Kidney epithelial cell (primary cell): ENCODE data around the gene TMEM255B. TPM values are rescaled to one million over a fixed set of nuclear protein-coding genes. Genes with fewer than 3 reads are reported as not detected.
"Not testable (repeated sequence)": the region's sequence is repeated elsewhere in the genome, so short reads cannot be mapped to it uniquely, and the experiment has no call there.

Experiments used
- DNase-seq: peaks from one replicate; pipeline ENCODE4 v3.0.0-alpha.2; 2010; ENCODE audit warnings: low read depth
- H3K27me3 ChIP-seq: 2 replicates; pipeline ENCODE4 v1.6.0; 2011; ENCODE audit warnings: low read length; ENCODE audit not compliant: control insufficient read depth, insufficient read depth
- H3K36me3 ChIP-seq: 2 replicates; pipeline ENCODE4 v1.5.1; 2011; ENCODE audit warnings: low read length; ENCODE audit not compliant: control insufficient read depth, insufficient read depth
- H3K4me3 ChIP-seq: 2 replicates; pipeline ENCODE4 v1.5.1; 2011; ENCODE audit warnings: low read depth, mild to moderate bottlenecking, control low read depth, low read length
- total RNA-seq: library from RNA; depleted of rRNA; stranded (reverse); fragments of >200 nt; gene quantifications from 2 replicates; pipeline ENCODE4 v1.2.3, GENCODE V29; 2015
- TF ChIP-seq, protein P1 (sequence below): IDR thresholded peaks from 2 replicates; pipeline ENCODE4 v1.5.1; 2011; ENCODE audit warnings: mild to moderate bottlenecking, moderate library complexity, low read length, control low read depth, inconsistent platforms; ENCODE audit not compliant: insufficient read depth, poor library complexity, severe bottlenecking

Gene TMEM255B
- total RNA-seq, 1 donor from 2014 or later, result 11.4 TPM

DNA sequence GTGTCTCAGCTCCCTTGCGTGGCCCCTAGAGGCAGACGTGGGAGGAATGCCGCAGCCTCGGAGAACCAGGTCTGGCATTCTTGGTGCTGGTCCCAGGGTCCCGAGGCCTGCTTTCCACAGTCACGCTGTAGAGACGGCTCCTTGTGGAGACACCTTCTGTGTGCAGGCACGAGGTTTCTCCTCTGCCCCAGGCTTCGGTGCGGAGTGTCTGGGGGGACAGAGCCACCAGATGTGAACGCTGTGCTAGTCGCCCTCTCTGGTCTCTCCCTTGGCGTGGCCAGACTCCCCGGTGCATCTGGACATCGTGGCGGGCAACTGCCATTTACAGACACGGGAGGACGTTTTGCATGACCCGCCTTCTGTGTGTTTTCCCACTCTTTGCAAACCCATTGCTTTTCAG lies 7.5 kb upstream of the TMEM255B start:
- H3K27me3 ChIP-seq, result peaks cover 10% of the 10 kb centered on the region
- DNase-seq, result no peak
- H3K36me3 ChIP-seq, result no peaks in the 10 kb centered on the region
- TF ChIP-seq, protein P1, sequence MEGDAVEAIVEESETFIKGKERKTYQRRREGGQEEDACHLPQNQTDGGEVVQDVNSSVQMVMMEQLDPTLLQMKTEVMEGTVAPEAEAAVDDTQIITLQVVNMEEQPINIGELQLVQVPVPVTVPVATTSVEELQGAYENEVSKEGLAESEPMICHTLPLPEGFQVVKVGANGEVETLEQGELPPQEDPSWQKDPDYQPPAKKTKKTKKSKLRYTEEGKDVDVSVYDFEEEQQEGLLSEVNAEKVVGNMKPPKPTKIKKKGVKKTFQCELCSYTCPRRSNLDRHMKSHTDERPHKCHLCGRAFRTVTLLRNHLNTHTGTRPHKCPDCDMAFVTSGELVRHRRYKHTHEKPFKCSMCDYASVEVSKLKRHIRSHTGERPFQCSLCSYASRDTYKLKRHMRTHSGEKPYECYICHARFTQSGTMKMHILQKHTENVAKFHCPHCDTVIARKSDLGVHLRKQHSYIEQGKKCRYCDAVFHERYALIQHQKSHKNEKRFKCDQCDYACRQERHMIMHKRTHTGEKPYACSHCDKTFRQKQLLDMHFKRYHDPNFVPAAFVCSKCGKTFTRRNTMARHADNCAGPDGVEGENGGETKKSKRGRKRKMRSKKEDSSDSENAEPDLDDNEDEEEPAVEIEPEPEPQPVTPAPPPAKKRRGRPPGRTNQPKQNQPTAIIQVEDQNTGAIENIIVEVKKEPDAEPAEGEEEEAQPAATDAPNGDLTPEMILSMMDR, result no peak
- no peak overlapping the region for H3K4me3 ChIP-seq

DNA sequence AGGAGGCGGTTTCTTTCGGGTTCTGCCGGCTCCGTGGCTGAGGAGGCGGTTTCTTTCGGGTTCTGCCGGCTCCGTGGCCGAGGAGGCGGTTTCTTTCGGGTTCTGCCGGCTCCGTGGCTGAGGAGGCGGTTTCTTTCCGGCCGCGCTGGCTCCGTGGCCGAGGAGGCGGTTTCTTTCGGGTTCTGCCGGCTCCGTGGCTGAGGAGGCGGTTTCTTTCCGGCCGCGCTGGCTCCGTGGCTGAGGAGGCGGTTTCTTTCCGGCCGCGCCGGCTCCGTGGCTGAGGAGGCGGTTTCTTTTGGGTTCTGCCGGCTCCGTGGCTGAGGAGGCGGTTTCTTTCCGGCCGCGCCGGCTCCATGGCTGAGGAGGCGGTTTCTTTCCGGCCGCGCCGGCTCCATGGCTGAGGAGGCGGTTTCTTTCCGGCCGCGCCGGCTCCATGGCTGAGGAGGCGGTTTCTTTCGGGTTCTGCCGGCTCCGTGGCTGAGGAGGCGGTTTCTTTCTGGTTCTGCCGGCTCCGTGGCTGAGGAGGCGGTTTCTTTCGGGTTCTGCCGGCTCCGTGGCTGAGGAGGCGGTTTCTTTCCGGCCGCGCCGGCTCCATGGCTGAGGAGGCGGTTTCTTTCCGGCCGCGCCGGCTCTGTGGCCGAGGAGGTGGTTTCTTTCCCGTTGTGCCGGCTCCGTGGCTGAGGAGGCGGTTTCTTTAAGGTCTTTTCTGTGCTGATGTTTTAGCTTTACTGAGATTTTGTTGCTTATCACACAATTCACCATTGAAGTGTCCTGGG lies 6.6 kb upstream of the TMEM255B start:
- H3K4me3 ChIP-seq, DNase-seq, H3K27me3 ChIP-seq, H3K36me3 ChIP-seq: not testable (repeated sequence)

DNA sequence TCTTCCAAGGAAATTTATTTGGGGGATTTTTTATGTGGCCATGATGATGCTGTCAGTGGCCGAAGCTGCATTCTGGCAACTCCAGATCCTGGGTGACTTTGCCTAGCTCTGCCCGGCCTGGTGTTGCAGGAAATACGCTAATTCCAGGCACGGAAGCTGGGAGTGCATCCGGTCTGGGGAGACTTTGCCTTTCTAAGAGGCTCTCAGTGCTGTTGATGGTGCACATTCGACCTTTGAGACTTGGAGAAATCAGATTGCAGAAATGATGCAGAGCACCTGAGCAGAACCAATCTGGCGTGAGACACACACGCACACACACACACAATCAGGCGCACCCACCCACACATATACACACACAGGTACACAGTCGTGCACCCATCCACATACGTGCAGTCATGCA lies 5.9 kb upstream of the TMEM255B start:
- no peak for DNase-seq
- TF ChIP-seq, protein P1, result no peak

DNA sequence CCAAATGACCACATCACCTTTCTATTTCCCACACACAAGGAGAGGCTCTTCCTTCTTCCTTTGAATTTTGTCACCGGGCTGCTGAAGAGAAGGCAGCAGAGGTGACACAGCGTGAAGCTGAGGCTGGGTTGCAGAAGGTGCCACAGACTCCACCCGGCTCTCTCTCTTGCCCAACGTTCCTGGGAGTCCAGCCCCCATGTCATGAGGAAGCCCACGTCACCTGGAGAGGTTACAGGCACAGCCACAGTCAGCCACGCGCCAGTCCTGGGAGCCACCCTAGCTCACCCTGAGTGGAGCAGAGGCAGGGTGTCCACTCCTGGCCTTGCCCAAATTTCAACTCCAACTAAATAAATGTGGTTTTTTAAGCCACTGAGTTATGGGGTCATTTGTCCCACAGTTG lies 4.8 kb upstream of the TMEM255B start:
- no peak for DNase-seq
- Histone ChIP-seq H3K36me3 (no peaks in the 10 kb centered on the region), H3K27me3 (peaks cover 10% of the 10 kb centered on the region), H3K4me3 (no peak overlapping the region)
- TF ChIP-seq, protein P1, result no peak

More for the DNA sequence above, 5.9 kb upstream of the TMEM255B start:
- no peaks in the 10 kb centered on the region for H3K36me3 ChIP-seq
- peaks cover 10% of the 10 kb centered on the region for H3K27me3 ChIP-seq
- no peak overlapping the region for H3K4me3 ChIP-seq

DNA sequence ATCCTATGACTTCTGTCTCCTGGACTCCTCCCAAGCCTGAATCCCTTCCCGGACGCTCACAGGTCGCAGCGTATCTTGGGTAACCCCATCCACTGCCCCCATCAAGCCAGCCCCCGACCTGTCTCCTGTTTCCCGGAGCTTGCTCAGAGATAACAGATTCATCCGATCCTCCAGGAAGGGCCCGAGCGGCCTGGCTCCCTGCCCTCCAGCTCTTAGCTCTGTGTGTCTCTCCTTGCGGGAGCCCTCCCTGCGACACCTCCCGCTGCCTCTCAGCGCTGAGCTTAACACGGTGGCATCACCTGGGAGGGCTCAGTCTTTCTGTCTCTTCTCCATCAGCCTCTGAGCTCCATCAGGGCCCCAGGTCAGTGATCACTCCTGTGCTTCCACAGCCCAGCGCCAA lies 4.3 kb upstream of the TMEM255B start:
- H3K27me3 ChIP-seq, result peaks cover 10% of the 10 kb centered on the region
- TF ChIP-seq, protein P1, result no peak
- H3K4me3 ChIP-seq, result no peak overlapping the region
- DNase-seq, result no peak
- H3K36me3 ChIP-seq, result no peaks in the 10 kb centered on the region

DNA sequence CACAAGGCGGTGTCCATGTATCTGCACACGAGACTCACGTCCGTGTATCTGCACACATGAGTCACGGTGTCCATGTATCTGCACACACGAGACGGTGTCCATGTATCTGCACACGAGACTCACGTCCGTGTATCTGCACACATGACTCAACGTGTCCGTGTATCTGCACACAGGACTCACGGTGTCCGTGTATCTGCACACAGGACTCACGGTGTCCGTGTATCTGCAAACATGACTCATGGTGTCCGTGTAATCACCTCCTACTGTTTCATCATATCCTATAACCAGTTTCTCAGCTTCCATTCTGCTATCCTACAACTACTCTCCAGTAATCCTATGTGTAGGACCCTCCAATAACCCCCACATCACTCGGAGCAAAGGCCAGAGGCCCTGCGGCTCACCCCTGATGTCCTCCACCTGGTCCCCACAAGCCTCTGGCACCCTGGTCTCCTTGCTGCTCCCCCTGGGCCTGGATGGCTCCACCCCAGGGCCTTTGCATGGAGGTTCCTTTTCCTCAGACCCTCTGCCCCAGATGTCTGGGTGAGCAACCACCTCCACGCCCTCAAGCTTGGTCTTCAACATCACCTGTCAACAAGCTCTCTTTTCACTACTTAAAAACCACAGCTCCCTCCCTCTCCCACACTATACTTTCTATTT lies 2.5 kb upstream of the TMEM255B start:
- H3K36me3 ChIP-seq, result no peaks in the 10 kb centered on the region
- H3K4me3 ChIP-seq, result no peak overlapping the region
- TF ChIP-seq, protein P1, result no peak
- DNase-seq, result no peak
- peaks cover 10% of the 10 kb centered on the region for H3K27me3 ChIP-seq
